GM21723 (cell line): Measurements from ENCODE around the gene TCP11.

ENCODE experiments used
- ATAC-seq: cut with Tn5 transposase; IDR thresholded peaks from one replicate; pipeline ENCODE4 v1.9.1; 2021; ENCODE audit warnings: mild to moderate bottlenecking, moderate library complexity; ENCODE audit not compliant: unreplicated experiment

Gene TCP11

DNA sequence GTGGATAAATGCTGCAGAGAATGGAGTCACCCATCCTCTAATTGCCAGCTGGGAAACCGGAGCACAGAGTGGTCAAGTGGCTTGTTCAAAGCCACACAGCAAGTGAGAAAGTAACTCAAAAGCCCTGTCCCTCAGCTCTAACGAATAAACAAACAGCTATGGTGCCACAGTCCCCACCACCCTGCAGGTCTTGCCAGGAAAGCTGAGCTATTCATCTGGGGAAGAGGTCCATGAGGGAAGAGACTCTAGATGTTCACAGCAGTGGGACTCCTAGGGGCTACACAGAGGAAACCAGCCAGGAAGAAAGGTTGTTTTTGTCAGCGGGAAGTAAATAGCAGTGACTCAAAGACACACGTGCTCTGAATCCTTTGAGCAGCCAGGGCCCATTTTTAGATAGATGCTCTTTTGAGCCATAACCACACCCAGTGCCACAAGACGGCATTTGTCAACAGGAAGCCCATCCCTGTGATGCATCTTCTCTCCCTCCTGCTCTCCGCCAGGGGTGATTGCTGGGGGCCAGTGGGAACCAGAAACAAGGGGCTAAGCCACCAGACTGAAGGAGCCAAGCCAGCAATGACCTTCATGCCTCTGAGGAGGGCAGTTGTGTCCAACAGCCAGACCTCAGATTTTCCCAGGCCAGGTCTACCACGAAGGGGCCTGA, 32.4 kb upstream of the TCP11 start:
- no peak for ATAC-seq

- no peak for ATAC-seq
Observed at GRCh38 chr6:35173044-35173426, 31.9 kb upstream of the TCP11 start.

GRCh38 chr6:35170891-35171290, 29.8 kb upstream of the TCP11 start:
- ATAC-seq = no peak

- no peak for ATAC-seq
Observed at GRCh38 chr6:35170166-35170565, 29.0 kb upstream of the TCP11 start.

DNA sequence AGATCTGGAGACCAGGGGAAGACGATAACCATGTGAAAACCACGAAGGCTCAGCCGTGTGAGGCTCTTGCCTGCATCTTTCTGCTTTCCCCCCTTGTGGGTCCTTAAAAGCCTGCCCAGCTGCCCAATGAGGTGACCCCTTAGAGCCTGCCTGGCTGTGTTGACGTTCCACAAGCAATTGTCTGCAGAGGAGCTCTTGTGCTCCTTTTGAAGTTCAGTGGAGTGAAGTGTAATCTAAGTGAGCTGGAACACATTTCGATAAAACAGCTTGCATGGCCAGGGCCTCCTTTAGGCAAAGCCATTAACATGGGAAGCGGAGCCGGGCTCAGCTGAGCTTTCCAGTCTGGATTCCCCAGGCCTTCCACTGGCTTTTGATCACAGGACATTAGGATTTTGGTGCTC, 27.3 kb upstream of the TCP11 start:
- no peak for ATAC-seq

GRCh38 chr6:35167505-35167904, 26.4 kb upstream of the TCP11 start:
- ATAC-seq = no peak

GRCh38 chr6:35166520-35166919, 25.4 kb upstream of the TCP11 start:
- no peak for ATAC-seq

DNA sequence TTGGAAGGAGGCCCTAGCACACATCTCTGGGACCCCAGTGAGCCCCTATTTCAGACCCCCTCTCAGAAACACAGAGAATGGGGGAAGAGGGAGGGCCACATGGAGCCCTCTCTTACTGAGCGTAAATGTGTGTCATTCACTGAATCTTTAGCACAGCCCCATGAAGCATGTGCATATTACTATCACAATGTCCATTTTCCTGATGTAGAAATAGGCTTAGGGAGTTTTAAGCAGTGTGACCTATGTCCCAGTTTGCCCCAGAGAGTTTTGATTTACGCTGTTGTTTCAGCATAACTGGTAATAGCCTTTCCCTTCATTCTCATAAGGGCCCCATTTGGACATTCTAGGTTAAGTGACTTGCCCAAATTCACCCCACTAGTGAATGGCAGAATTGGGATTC, 25.0 kb upstream of the TCP11 start:
- no peak for ATAC-seq

DNA sequence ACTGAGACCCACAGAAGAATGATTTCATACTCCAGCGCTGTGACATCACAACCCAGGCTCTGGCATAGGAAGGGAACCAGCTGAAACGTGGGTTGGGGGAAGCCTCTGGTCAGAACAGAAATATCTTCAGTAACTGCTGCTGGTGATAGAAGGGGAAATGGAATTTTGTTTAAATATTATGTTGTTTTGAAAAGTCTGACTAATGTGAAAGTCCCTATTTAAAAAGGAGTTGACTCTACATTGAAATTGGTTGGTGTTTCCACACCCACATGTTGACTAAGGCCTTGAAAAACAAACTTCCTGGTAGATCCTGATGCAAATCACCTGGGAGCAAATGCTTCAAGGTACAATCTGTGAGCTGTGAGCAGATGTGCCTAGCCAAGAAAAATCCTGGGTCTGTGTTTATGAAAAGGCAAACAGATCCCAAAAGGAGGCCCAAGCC, 24.5 kb upstream of the TCP11 start:
- ATAC-seq = no peak

DNA sequence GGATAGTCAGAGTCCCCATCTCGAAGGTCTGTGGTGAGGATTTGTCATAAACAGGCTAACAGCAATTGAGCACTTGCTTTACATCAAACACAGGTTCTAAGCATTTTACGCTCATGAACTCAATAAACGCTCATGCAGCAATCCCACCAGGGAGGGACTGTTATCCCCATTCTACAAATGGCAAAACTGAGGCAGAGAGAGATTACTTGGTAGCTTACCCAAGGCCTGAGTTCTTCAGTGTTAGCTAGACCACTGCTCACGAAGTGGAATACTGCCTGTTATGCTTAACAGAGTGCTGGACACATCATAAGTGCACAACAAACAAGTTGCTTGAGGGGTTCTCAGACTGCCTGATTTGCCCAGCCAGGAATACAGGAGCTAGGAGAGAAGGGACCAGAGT, 23.7 kb upstream of the TCP11 start:
- ATAC-seq = no peak

DNA sequence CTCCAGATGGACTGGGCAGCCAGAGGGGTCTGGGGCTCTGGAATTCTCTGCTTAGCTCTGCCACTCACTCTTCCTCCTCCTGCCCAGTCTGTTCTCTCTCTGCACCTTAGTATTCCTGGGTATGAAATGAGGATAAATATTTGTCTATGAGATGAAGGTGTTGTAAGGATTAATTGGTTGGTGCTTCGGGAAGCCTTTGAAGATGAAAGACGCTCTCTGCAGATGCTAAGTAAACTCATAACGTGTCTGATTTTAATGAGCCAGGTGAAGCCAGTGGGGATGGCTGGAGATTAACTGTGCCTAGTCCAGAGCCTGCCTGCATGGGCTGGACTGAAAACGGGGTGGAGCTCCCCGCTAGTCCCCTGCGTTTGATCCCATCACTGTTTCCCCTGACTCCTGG, 23.1 kb upstream of the TCP11 start:
- no peak for ATAC-seq

DNA sequence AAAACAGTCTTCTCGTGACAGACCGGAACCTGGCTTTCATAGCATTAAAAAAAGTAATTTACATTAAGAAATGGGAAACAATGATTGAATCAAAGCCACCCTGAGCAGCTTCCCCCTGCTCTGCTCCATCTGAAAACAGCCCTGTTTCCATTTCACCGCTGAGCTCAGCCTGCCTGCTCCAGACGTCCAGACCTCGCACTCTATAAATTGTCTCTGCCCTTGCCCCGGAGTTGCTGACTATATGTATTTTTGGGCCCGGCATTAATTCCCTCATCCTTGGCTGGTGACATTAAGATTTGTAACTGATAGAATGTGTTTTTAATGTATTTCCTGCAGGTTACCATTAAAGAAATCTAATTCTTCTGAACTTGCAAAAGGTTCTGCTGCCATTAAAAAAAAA, 22.7 kb upstream of the TCP11 start:
- no peak for ATAC-seq

- no peak for ATAC-seq
Observed at GRCh38 chr6:35161776-35162607, 20.9 kb upstream of the TCP11 start.

GRCh38 chr6:35161266-35161665, 20.1 kb upstream of the TCP11 start:
- ATAC-seq = no peak

DNA sequence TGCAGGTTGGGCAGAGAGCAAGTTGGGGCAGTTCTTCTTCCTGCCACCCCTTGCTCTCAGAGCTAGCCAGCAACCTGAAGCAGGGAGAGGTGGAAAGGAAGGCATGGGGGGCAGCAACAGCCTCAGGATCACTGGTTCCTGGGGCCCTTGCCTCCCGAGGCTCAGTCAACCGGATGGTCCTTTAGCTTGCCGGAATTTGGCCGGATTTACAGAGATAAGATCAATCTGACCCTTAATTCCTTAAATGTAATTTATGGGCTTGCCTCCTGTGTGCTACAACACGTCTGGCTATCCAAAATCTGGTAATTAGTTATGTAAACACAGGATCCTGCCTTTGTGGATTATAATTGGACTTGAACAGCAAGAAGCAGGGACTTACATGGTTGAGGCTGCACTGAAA, 19.5 kb upstream of the TCP11 start:
- ATAC-seq = no peak

GRCh38 chr6:35158520-35158919, 17.4 kb upstream of the TCP11 start:
- ATAC-seq = no peak

DNA sequence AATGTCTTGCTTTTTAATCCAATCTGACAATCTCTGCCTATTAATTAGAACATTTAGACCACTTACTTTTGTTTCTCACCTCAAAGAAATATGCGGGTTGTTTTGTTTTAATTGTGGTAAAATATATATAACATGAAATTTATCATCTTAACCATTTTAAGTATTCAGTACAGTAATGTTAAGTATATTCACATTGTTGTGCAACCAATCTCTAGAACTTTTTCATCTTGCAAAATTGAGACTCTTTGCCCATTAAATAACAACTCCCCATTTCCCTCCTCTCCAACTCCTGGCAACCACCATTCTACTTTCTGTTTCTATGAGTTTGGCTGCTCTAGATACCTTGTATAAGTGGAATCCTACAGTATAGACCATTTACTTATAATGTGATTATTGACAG, 13.8 kb upstream of the TCP11 start:
- no peak for ATAC-seq

GRCh38 chr6:35154262-35154661, 13.1 kb upstream of the TCP11 start:
- no peak for ATAC-seq

DNA sequence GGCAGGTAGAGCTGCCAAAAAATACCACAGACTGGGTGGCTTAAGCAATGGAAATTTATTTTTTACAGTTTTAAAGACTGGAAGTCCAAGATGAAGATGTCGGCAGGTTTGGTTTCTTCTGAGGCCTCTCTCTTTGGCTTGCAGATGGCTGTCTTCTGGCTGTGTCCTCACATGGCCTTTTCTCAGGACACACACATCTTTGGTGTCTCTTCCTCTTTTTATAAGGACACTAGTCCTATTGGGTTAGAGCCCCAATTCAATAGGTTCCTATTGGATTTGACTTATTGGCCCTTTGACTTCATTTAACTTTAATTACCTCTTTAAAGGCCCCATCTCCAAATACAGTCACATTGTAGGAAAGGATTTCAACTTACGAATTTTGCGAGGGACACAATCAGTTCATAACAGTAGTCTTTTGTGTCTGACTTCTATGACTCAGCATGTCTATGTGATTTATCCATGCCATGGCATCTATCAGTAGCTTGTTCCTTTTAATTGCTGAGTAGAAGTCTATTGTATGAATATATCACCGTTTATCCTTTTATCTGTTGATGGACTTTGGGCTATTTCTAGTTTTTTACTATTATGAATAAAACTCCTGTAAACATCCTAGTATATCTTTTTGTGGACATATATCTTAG, 11.0 kb upstream of the TCP11 start:
- ATAC-seq = no peak

DNA sequence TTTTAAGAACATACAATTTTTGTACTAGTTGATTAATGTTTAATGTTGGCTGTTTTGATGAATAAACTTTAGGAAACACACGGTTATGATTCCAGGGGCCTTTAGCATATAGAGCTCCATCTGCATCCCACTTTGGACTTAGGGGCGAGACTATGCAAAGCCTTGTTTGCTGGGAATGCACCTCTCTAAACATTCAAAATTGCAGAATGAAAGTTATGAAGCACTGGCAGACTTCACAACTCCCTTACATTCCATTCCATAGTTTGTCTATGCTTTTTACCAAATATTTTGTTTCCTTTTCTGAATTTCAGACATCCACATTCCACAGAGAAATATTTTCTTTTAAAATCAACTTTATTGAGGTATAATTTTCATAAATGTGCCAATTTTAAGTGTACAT, 10.3 kb upstream of the TCP11 start:
- no peak for ATAC-seq

- ATAC-seq = no peak
Observed at GRCh38 chr6:35149891-35150566, 8.9 kb upstream of the TCP11 start.
